Measurements from ENCODE around the gene FBXW5. TPM values are rescaled to one million over a fixed set of nuclear protein-coding genes. Genes with fewer than 3 reads are reported as not detected.

FBXW5 gene
- polyA plus RNA-seq, 3 donors: 85.3 to 117 (median 92.7) TPM

GRCh38 chr9:136962701-136963248 is 18.2 kb upstream of the FBXW5 start:
- H3K9me3 Mint-ChIP-seq: peaks cover 0 to 2% (median 0%) of the 10 kb centered on the region in 7 donors
- intact Hi-C loops (cut with micrococcal nuclease): no loop called here
- no peak for TF ChIP-seq CTCF (IDR thresholded peaks at IDR 0.05)
- H3K4me1 Mint-ChIP-seq: peaks cover 16% of the 10 kb centered on the region
- Histone ChIP-seq H3K4me2 (replicated peaks; ENCODE audit: extremely low read depth, low read length, poor library complexity, severe bottlenecking) (no peak overlapping the region), H3K4me1 (ENCODE audit: control insufficient read depth in 1 of 2, insufficient read depth in 2 of 2, low read length in 2 of 2) (peaks cover 10 to 14% of the 10 kb centered on the region in 2 donors), H3K79me2 (ENCODE audit: insufficient read depth, low read length) (no peaks in the 10 kb centered on the region), H3K36me3 (replicated peaks in 1 of 2; ENCODE audit: control insufficient read depth in 1 of 2, insufficient read depth in 2 of 2, low read length in 2 of 2) (no peaks in the 10 kb centered on the region), H4K20me1 (ENCODE audit: insufficient read depth, low read length) (no peaks in the 10 kb centered on the region), H3K27me3 (ENCODE audit: control insufficient read depth in 2 of 2, insufficient read depth in 2 of 2, low read length in 2 of 2) (no peaks in the 10 kb centered on the region), H2AFZ (ENCODE audit: insufficient read depth, low read depth, low read length, poor library complexity, severe bottlenecking) (no peak overlapping the region), H3K9me3 (replicated peaks in 1 of 2; ENCODE audit: control insufficient read depth in 1 of 2, insufficient read depth in 1 of 2, low read length in 2 of 2) (no peaks in the 10 kb centered on the region), H3K27ac (ENCODE audit: low read depth in 1 of 2, low read length in 2 of 2) (no peak overlapping the region), H3K9ac (ENCODE audit: insufficient read depth, low read length, poor library complexity, severe bottlenecking) (no peak overlapping the region), H3K4me3 (replicated peaks in 1 of 3; ENCODE audit: low read depth in 2 of 3, low read length in 3 of 3) (no peak overlapping the region)
- H3K36me3 Mint-ChIP-seq: no peaks in the 10 kb centered on the region
- peaks cover 9 to 20% (median 14%) of the 10 kb centered on the region in 3 donors for H3K27me3 Mint-ChIP-seq (ENCODE audit: low read depth in 3 of 3)
- H3K27ac Mint-ChIP-seq: no peak overlapping the region
- DNase-seq: no peak
- WGBS (ENCODE audit: insufficient coverage): 93% methylated on average over 11 of the region's 11 CpGs
- no peak overlapping the region for H3K4me3 Mint-ChIP-seq

GRCh38 chr9:136962163-136962562 is 17.6 kb upstream of the FBXW5 start:
- no peaks in the 10 kb centered on the region for H3K36me3 Mint-ChIP-seq
- no peak overlapping the region for H3K27ac ChIP-seq (ENCODE audit: low read depth in 1 of 2, low read length in 2 of 2)
- no peak for DNase-seq
- no peaks in the 10 kb centered on the region for H4K20me1 ChIP-seq (ENCODE audit: insufficient read depth, low read length)
- peaks cover 0 to 2% (median 0%) of the 10 kb centered on the region in 7 donors for H3K9me3 Mint-ChIP-seq
- no peaks in the 10 kb centered on the region for H3K79me2 ChIP-seq (ENCODE audit: insufficient read depth, low read length)
- no peak for TF ChIP-seq CTCF (IDR thresholded peaks at IDR 0.05)
- H3K4me3 Mint-ChIP-seq: no peak overlapping the region
- no peak overlapping the region for H2AFZ ChIP-seq (ENCODE audit: insufficient read depth, low read depth, low read length, poor library complexity, severe bottlenecking)
- H3K9me3 ChIP-seq (replicated peaks in 1 of 2; ENCODE audit: control insufficient read depth in 1 of 2, insufficient read depth in 1 of 2, low read length in 2 of 2): no peaks in the 10 kb centered on the region
- H3K4me3 ChIP-seq (replicated peaks in 1 of 3; ENCODE audit: low read depth in 2 of 3, low read length in 3 of 3): no peak overlapping the region
- H3K4me2 ChIP-seq (replicated peaks; ENCODE audit: extremely low read depth, low read length, poor library complexity, severe bottlenecking): no peak overlapping the region
- 100% methylated on average over 1 of the region's 9 CpGs for whole genome bisulfite sequencing (ENCODE audit: insufficient coverage)
- no peak overlapping the region for H3K27ac Mint-ChIP-seq
- peaks cover 9 to 18% (median 12%) of the 10 kb centered on the region in 3 donors for H3K27me3 Mint-ChIP-seq (ENCODE audit: low read depth in 3 of 3)
- intact Hi-C loops (cut with micrococcal nuclease): no loop called here
- H3K27me3 ChIP-seq (ENCODE audit: control insufficient read depth in 2 of 2, insufficient read depth in 2 of 2, low read length in 2 of 2): no peaks in the 10 kb centered on the region
- H3K4me1 Mint-ChIP-seq: peaks cover 14% of the 10 kb centered on the region
- H3K4me1 ChIP-seq (ENCODE audit: control insufficient read depth in 1 of 2, insufficient read depth in 2 of 2, low read length in 2 of 2): peaks cover 10 to 12% of the 10 kb centered on the region in 2 donors
- no peak overlapping the region for H3K9ac ChIP-seq (ENCODE audit: insufficient read depth, low read length, poor library complexity, severe bottlenecking)
- no peaks in the 10 kb centered on the region for H3K36me3 ChIP-seq (replicated peaks in 1 of 2; ENCODE audit: control insufficient read depth in 1 of 2, insufficient read depth in 2 of 2, low read length in 2 of 2)
